IPS-18a (cell line): ENCODE data around the gene ANKS1A.

ENCODE experiments used
- H3K27ac ChIP-seq: one replicate; pipeline ENCODE4 v1.5.1; 2013; ENCODE audit warnings: low read length
- H3K27me3 ChIP-seq: one replicate; pipeline ENCODE4 v1.6.1; 2013; ENCODE audit warnings: mild to moderate bottlenecking, low read length; ENCODE audit not compliant: control insufficient read depth, insufficient read depth
- H3K36me3 ChIP-seq: one replicate; pipeline ENCODE4 v1.6.1; 2013; ENCODE audit warnings: low read depth, low read length; ENCODE audit not compliant: control insufficient read depth
- H3K4me1 ChIP-seq: one replicate; pipeline ENCODE4 v1.6.1; 2013; ENCODE audit warnings: low read depth, low read length; ENCODE audit not compliant: control insufficient read depth
- H3K4me3 ChIP-seq: one replicate; pipeline ENCODE4 v1.5.1; 2013; ENCODE audit warnings: low read length
- H3K9ac ChIP-seq: one replicate; pipeline ENCODE4 v1.6.1; 2013; ENCODE audit warnings: mild to moderate bottlenecking, low read length, moderate library complexity
- H3K9me3 ChIP-seq: one replicate; pipeline ENCODE4 v1.6.1; 2013; ENCODE audit warnings: low read depth, low read length; ENCODE audit not compliant: control insufficient read depth

Gene ANKS1A

DNA sequence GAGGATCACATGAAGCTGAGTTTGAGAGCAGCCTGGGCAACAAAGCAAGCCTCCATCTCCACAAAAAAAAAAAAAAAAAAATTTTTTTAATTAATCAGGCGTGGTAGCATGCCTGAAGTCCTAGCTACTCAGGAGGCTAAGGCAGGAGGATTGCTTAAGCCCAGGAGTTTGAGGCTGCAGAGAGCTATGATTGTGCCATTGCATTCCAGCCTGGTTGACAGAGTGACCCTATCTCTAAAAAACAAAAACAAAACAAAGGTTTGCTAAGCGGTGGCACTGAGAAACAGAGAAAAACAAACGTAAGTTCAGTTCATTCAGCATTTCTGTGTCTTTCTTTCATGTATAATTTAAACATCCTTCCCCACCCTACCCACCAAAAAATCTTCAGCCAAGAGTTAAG, 78.4 kb downstream of the ANKS1A start:
- Histone ChIP-seq H3K27me3 (no peaks in the 10 kb centered on the region), H3K4me1 (no peaks in the 10 kb centered on the region), H3K36me3 (peaks cover 14% of the 10 kb centered on the region), H3K9ac (no peak overlapping the region), H3K4me3 (no peak overlapping the region), H3K27ac (no peak overlapping the region), H3K9me3 (no peaks in the 10 kb centered on the region)

DNA sequence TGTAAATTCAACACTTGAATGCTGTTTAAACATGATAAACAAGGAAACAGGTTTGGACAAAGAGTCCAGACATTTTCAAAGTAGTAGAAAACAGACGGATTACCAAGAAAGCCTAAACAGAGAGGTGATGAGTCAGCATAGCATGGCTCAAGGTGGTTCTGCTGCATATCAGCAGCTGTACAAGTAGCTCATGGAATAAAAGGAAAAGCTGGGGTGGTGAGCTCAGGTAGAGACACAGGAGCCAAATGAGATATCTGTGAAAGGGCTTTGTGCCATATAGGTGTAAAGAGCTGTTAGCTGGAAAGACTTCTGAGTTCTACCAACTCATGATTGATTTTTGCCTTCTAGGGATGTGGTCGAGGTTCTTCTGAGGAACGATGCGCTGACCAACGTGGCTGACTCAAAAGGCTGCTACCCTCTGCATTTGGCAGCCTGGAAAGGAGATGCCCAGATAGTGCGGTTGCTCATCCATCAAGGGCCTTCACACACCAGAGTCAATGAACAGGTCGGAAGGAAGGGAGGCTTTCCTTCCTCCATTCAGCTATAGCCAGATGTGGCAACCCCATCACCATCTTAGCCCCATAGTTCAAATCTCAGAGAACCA, 80.7 kb downstream of the ANKS1A start:
- Histone ChIP-seq H3K4me3 (no peak overlapping the region), H3K4me1 (no peaks in the 10 kb centered on the region), H3K9me3 (no peaks in the 10 kb centered on the region), H3K27ac (no peak overlapping the region), H3K9ac (no peak overlapping the region), H3K36me3 (peaks cover 14% of the 10 kb centered on the region), H3K27me3 (no peaks in the 10 kb centered on the region)

DNA sequence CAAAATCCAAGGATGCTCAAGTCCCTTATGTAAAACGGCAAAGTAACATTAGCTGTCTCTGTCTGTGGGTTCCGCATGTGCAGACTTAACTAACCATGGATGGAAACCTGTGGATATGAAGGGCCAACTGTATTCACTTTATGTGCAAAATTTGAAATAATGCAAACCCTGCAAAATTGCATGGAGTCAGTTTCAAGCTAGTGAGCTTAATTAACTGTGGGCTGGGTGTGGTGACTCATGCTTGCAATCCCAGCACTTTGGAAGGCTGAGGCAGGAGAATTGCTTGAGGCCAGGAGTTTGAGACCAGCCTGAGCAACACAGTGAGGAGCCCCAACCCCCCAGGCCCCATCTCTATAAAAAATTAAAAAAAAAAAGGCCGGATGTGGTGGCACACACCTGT, 81.4 kb downstream of the ANKS1A start:
- Histone ChIP-seq H3K4me3 (no peak overlapping the region), H3K4me1 (no peaks in the 10 kb centered on the region), H3K9ac (no peak overlapping the region), H3K27ac (no peak overlapping the region), H3K27me3 (no peaks in the 10 kb centered on the region), H3K36me3 (peaks cover 14% of the 10 kb centered on the region), H3K9me3 (no peaks in the 10 kb centered on the region)

DNA sequence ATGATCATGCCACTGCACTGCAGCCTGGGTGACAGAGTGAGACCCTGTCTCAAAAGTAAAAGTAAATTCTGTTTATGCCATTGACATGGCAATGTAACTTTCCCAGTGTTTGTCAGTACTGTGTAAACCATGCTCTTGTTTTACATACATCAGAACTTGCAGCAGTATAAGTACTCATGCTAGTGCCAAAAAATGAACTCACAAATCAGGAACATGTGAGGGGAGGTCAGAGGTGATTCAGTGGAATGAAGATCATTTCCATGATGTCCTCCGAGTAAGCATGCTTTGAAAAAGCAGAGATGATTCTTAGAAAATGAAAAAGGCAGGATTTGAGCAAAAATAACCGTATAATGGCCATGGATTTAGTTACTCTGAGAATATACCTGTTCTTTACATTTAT, 81.9 kb downstream of the ANKS1A start:
- H3K27ac ChIP-seq: no peak overlapping the region
- H3K4me3 ChIP-seq: no peak overlapping the region
- H3K9ac ChIP-seq: no peak overlapping the region
- H3K9me3 ChIP-seq: no peaks in the 10 kb centered on the region
- peaks cover 14% of the 10 kb centered on the region for H3K36me3 ChIP-seq
- no peaks in the 10 kb centered on the region for H3K4me1 ChIP-seq
- H3K27me3 ChIP-seq: no peaks in the 10 kb centered on the region

DNA sequence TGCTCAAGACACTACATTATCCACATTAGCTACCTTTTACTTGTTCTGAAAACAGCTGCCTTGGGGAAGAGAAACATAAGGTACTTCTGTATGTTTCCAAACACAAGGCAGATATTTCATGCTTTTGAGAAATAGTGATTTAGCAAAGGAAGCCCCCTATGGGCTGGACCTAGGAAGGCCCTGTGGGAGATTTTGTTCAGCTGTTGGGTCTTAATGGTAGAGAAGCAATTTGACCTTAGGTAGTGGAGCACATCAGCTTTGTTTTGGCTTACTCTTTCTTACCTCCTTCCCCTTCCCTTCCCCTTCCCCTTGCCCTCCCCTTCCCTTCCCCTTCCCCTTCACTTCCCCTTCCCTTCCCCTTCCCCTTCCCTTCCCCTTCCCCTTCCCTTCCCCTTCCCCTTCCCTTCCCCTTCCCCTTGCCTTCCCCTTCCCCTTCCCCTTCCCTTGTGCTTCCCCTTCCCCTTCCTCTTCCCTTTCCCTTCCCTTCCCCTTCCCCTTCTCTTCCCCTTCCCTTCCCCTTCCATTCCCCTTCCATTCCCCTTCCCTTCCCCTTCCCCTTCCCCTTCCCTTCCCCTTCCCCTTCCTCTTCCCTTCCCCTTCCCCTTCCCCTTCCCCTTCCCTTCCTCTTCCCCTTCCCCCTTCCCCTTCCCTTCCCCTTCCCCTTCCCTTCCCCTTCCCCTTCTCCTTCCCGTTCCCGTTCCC, 84.6 kb downstream of the ANKS1A start:
- Histone ChIP-seq H3K9me3 (no peaks in the 10 kb centered on the region), H3K36me3 (peaks cover 14% of the 10 kb centered on the region), H3K27me3 (no peaks in the 10 kb centered on the region), H3K4me3 (no peak overlapping the region), H3K27ac (no peak overlapping the region), H3K4me1 (no peaks in the 10 kb centered on the region), H3K9ac (no peak overlapping the region)

DNA sequence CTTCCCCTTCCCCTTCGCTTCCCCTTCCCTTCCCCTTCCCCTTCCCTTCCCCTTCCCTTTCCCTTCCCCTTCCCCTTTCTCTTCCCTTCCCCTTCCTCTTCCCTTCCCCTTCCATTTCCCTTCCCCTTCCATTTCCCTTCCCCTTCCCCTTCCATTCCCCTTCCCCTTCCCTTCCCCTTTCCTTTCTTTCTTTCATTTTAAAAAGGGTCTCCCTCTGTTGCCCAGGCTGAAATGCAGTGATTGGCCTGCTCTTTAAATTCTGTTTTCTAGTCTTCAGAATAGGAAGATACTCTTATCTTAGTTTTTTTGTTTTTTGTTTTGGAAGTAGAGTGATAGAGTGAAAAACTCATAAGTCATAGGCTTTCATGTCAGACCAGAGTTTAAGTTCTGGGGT, 85.2 kb downstream of the ANKS1A start:
- H3K27me3 ChIP-seq: no peaks in the 10 kb centered on the region
- H3K4me1 ChIP-seq: no peaks in the 10 kb centered on the region
- no peak overlapping the region for H3K9ac ChIP-seq
- peaks cover 14% of the 10 kb centered on the region for H3K36me3 ChIP-seq
- no peaks in the 10 kb centered on the region for H3K9me3 ChIP-seq
- H3K27ac ChIP-seq: no peak overlapping the region
- H3K4me3 ChIP-seq: no peak overlapping the region

DNA sequence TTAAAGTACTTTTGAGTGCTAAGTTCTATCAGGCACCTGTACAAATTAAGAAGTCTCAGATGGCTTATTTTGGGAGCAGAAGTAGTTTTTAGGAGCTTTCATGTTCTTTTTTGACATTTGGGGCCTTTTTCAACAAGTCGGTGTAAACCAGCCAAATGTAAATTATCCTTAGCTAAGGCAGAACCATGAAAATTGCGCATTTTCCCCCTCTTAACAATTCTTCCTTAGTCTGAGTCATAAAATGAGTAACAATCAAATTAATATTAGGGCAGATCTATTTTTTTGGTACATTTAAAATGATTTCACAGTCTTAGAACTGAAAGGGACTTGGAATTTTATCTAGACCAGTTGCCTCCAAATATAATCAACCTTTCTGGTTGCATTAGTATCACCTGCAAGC, 87.2 kb downstream of the ANKS1A start:
- no peaks in the 10 kb centered on the region for H3K27me3 ChIP-seq
- H3K9me3 ChIP-seq: no peaks in the 10 kb centered on the region
- H3K9ac ChIP-seq: no peak overlapping the region
- no peak overlapping the region for H3K27ac ChIP-seq
- no peaks in the 10 kb centered on the region for H3K36me3 ChIP-seq
- no peak overlapping the region for H3K4me3 ChIP-seq
- H3K4me1 ChIP-seq: no peaks in the 10 kb centered on the region

DNA sequence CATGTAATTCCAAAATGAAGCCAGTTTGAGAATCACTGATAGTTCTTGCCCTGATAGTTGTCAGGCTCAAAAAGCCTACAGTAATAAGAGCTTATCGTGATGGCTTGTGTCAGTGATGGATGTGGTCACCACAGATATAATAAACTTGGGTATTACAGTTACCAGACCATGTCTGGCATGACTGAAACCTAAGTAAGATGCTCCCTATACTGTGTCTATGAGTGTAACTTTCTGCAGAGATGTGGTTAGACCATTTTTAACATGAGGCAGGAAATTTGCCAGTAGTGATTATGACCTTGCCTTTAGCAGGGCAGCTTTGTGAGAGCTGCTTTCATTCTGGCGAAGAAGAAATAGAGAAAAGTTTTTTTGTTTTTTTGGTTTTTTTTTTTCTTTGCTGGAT, 90.2 kb downstream of the ANKS1A start:
- H3K9me3 ChIP-seq: no peaks in the 10 kb centered on the region
- no peaks in the 10 kb centered on the region for H3K4me1 ChIP-seq
- peaks cover 8% of the 10 kb centered on the region for H3K36me3 ChIP-seq
- H3K27ac ChIP-seq: no peak overlapping the region
- H3K4me3 ChIP-seq: no peak overlapping the region
- no peaks in the 10 kb centered on the region for H3K27me3 ChIP-seq
- no peak overlapping the region for H3K9ac ChIP-seq

DNA sequence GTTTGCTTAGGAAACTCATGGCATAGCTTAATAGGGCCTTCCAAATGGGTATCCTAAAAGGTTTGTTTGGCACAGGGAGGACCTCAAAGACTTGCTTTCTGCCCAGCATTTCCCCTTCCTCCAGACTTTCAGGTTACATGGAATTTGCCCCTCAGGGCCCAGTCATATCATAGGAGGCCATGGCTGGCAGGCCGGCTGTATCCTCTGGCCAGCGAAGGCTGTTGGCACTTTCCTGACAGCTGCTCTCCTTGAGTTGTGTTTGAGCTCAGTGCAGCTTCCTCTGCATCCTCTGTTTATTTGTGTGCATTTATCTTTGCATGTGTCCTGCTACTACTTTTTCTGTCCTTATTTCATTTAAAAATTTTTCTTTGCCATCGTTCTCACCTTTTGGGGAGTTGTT, 90.9 kb downstream of the ANKS1A start:
- Histone ChIP-seq H3K36me3 (peaks cover 11% of the 10 kb centered on the region), H3K9me3 (no peaks in the 10 kb centered on the region), H3K9ac (no peak overlapping the region), H3K4me1 (no peaks in the 10 kb centered on the region), H3K4me3 (no peak overlapping the region), H3K27ac (no peak overlapping the region), H3K27me3 (no peaks in the 10 kb centered on the region)

DNA sequence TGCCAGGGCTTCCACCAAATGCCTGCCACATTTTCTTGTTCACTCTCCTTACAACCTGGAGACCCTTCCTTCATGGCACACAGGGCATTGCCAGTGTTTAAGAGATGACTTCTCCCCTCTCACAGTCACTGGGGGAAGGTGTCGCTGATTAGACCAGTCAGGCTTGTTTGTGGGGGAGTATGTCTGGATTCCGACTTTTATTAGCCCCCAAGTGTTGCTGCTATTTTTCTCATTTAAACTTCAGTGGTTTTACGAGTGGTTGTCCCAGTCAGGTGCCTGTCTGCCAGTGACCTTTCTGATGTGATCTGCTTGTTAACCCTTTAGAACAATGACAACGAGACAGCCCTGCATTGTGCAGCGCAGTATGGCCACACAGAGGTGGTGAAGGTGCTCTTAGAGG, 92.3 kb downstream of the ANKS1A start:
- H3K27me3 ChIP-seq: no peaks in the 10 kb centered on the region
- H3K4me1 ChIP-seq: no peaks in the 10 kb centered on the region
- H3K9me3 ChIP-seq: no peaks in the 10 kb centered on the region
- no peak overlapping the region for H3K4me3 ChIP-seq
- H3K9ac ChIP-seq: no peak overlapping the region
- no peak overlapping the region for H3K27ac ChIP-seq
- H3K36me3 ChIP-seq: peaks cover 22% of the 10 kb centered on the region

DNA sequence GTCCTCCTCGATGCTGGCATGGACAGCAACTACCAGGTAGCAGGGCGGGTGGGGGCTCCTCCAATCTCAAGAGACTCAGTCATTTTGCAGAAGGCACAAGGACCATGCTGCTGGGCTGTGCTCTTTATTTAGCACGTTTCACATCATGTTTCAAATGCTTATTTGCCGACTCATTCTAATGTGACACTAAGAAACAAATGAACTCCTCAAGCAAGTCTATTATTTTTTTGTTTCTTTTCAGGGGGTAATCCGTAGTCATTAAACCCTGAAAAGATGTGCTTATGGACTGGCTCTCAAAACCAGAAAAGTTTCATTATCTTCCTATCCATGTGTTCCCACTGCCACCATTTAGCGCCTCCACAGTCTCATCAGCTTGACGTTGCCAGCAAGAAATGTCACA, 92.9 kb downstream of the ANKS1A start:
- no peak overlapping the region for H3K27ac ChIP-seq
- no peaks in the 10 kb centered on the region for H3K9me3 ChIP-seq
- peaks cover 22% of the 10 kb centered on the region for H3K36me3 ChIP-seq

DNA sequence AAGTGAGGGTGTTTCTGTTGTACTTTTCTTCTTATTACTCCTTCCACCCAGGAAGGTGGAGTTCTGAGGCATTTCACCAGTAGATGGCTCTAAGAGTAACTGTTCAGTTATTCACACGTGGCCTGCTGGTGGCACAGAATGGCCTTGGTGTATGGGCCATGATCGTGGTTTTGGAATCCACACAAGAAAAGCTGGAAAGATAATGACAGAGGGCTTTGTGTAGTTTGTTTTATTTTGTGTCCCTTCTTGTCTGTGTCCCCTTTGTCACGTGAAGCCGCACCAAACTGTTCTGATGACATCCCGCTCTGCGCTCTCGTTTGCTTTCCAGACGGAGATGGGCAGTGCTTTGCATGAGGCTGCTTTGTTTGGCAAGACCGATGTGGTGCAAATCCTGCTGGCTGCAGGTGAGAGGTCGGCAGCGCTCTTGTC, 93.4 kb downstream of the ANKS1A start:
- Histone ChIP-seq H3K9me3 (no peaks in the 10 kb centered on the region), H3K36me3 (peaks cover 22% of the 10 kb centered on the region), H3K9ac (no peak overlapping the region), H3K4me1 (peaks cover 4% of the 10 kb centered on the region), H3K27ac (no peak overlapping the region), H3K27me3 (no peaks in the 10 kb centered on the region), H3K4me3 (no peak overlapping the region)

More for the DNA sequence above, 92.9 kb downstream of the ANKS1A start:
- no peaks in the 10 kb centered on the region for H3K27me3 ChIP-seq
- H3K9ac ChIP-seq: no peak overlapping the region
- peaks cover under 1% of the 10 kb centered on the region for H3K4me1 ChIP-seq
- H3K4me3 ChIP-seq: no peak overlapping the region
